Smooth muscle cell (in vitro differentiated cells): ENCODE results near the gene PKM. TPM values are rescaled to one million over a fixed set of nuclear protein-coding genes. Genes with fewer than 3 reads are reported as not detected.

Experiments used
- DNase-seq: peaks from one replicate; lab custom pipeline; 2025; ENCODE audit not compliant: unreplicated experiment; lab: John Stamatoyannopoulos, UW
- H2AFZ ChIP-seq: fragments of 200-600 bp; sonication (generic); 2 replicates; pipeline ENCODE4 v1.6.0; 2016; ENCODE audit warnings: antibody characterized with exemption, low read depth, mild to moderate bottlenecking
- H3F3A ChIP-seq: fragments of 200-600 bp; sonication (generic); 2 replicates; pipeline ENCODE4 v1.6.0; 2017; ENCODE audit warnings: antibody characterized with exemption, low read depth
- H3K27ac ChIP-seq: fragments of 200-600 bp; sonication (generic); 2 replicates; pipeline ENCODE4 v1.5.1; 2016; ENCODE audit warnings: low read depth, mild to moderate bottlenecking
- H3K27me3 ChIP-seq: fragments of 200-600 bp; sonication (generic); 2 replicates; pipeline ENCODE4 v1.6.1; 2016; ENCODE audit warnings: low read depth, mild to moderate bottlenecking
- H3K36me3 ChIP-seq: fragments of 200-600 bp; sonication (generic); 2 replicates; pipeline ENCODE4 v1.5.1; 2016; ENCODE audit warnings: low read depth
- H3K4me1 ChIP-seq: fragments of 200-600 bp; sonication (generic); 2 replicates; pipeline ENCODE4 v1.5.1; 2016; ENCODE audit warnings: low read depth
- H3K4me2 ChIP-seq: fragments of 200-600 bp; sonication (generic); 2 replicates; pipeline ENCODE4 v1.6.0; 2016; ENCODE audit warnings: mild to moderate bottlenecking
- H3K4me3 ChIP-seq: fragments of 200-600 bp; sonication (generic); 2 replicates; pipeline ENCODE4 v1.5.1; 2016; ENCODE audit warnings: mild to moderate bottlenecking
- H3K79me2 ChIP-seq: fragments of 200-600 bp; sonication (generic); 2 replicates; pipeline ENCODE4 v1.6.0; 2016; ENCODE audit warnings: low read depth, mild to moderate bottlenecking
- H3K9ac ChIP-seq: fragments of 200-600 bp; sonication (generic); 2 replicates; pipeline ENCODE4 v1.6.0; 2016; ENCODE audit warnings: low read depth
- H3K9me3 ChIP-seq: fragments of 200-600 bp; sonication (generic); replicated peaks from 2 replicates; pipeline ENCODE4 v1.5.1; 2016; ENCODE audit warnings: low read depth
- H4K20me1 ChIP-seq: fragments of 200-600 bp; sonication (generic); 2 replicates; pipeline ENCODE4 v1.6.0; 2016; ENCODE audit warnings: low read depth
- CTCF ChIP-seq: fragments of 200-600 bp; sonication (generic); IDR thresholded peaks from 2 replicates; pipeline ENCODE4 v1.5.1; 2017; ENCODE audit warnings: borderline replicate concordance, mild to moderate bottlenecking, antibody characterized with exemption; ENCODE audit not compliant: insufficient read depth, poor library complexity, severe bottlenecking
- WGBS: methylation state at CpG from one replicate; pipeline ENCODE4 v1.1.7; 2016; ENCODE audit warnings: low lambda C conversion rate; 5-methylcytosine and 5-hydroxymethylcytosine counted together
- polyA plus RNA-seq: library from polyadenylated mRNA; unstranded; fragments of >200 nt; fragmentation: Nextera tagmentation; extraction: Ambion mirVana; gene quantifications from 2 replicates; pipeline ENCODE4 v1.2.1, GENCODE V29; 2016
- total RNA-seq: library from RNA; depleted of rRNA; stranded (reverse); fragments of >200 nt; gene quantifications from 2 replicates; pipeline ENCODE4 v1.2.3, GENCODE V29; 2014

The PKM gene
- total and polyA plus RNA-seq, 2 experiments from 2014 or later, result 1,125 to 1,598 TPM

GRCh38 chr15:72182673-72183072, 48.3 kb downstream of the PKM start:
- no peak overlapping the region for H3K4me3 ChIP-seq

GRCh38 chr15:72182244-72182643, 48.7 kb downstream of the PKM start:
- Histone ChIP-seq H3K36me3 (no peaks in the 10 kb centered on the region), H3K9me3 (no peaks in the 10 kb centered on the region), H4K20me1 (no peaks in the 10 kb centered on the region), H3K27ac (no peak overlapping the region), H3K4me2 (no peak overlapping the region), H3F3A (no peaks in the 10 kb centered on the region), H3K9ac (no peak overlapping the region), H3K4me1 (peaks cover 7% of the 10 kb centered on the region), H3K27me3 (peaks cover 33% of the 10 kb centered on the region), H2AFZ (no peak overlapping the region), H3K4me3 (no peak overlapping the region), H3K79me2 (no peaks in the 10 kb centered on the region)
- WGBS, result 95% methylated on average over 3 of the region's 3 CpGs
- TF ChIP-seq CTCF, result no peak
- DNase-seq, result no peak

More at GRCh38 chr15:72182673-72183072, 48.3 kb downstream of the PKM start:
- Histone ChIP-seq H3K36me3 (no peaks in the 10 kb centered on the region), H3K4me1 (peaks cover 7% of the 10 kb centered on the region), H3F3A (no peaks in the 10 kb centered on the region), H3K9me3 (no peaks in the 10 kb centered on the region), H3K79me2 (no peaks in the 10 kb centered on the region), H3K4me2 (no peak overlapping the region), H3K27me3 (peaks cover 33% of the 10 kb centered on the region), H3K27ac (no peak overlapping the region), H4K20me1 (no peaks in the 10 kb centered on the region), H2AFZ (no peak overlapping the region), H3K9ac (no peak overlapping the region)
- WGBS, result 80% methylated on average over 3 of the region's 3 CpGs
- no peak for TF ChIP-seq CTCF
- no peak for DNase-seq

DNA sequence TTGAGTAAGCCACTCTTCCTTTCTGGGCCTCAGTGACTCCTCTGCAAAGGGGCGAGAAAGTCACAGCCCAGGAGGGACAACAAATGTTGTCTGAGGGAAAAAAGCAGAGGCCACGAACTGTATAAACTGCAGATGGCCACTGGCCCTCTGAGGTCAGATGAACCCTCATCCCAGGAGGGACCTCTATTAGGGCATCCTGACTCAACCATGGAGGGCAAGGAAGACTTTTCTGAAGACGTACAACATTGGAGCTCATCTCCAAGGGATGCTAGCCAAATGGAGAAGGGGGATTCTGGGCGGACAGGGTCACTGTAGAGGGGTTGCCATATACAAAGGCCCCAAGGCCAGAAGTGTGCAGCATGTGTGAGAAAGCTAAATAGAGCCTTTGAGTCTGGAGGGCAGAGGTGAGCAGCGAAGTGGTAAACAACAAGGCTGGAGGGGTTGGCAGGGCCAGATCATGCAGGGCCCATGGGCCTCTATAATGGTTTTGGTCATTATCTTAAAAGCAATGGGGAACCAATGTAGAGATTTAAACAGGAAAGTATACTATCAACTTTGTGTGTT, 50.1 kb downstream of the PKM start:
- H3K27ac ChIP-seq, result no peak overlapping the region
- no peaks in the 10 kb centered on the region for H3K9me3 ChIP-seq
- TF ChIP-seq CTCF, result no peak
- no peak overlapping the region for H3K9ac ChIP-seq
- H4K20me1 ChIP-seq, result no peaks in the 10 kb centered on the region
- WGBS, result 93% methylated on average over 5 of the region's 5 CpGs
- peaks cover 22% of the 10 kb centered on the region for H3K27me3 ChIP-seq
- no peak overlapping the region for H3K4me2 ChIP-seq
- H3F3A ChIP-seq, result no peaks in the 10 kb centered on the region
- H3K4me3 ChIP-seq, result no peak overlapping the region
- H3K4me1 ChIP-seq, result peaks cover 7% of the 10 kb centered on the region
- DNase-seq, result no peak
- no peak overlapping the region for H2AFZ ChIP-seq
- no peaks in the 10 kb centered on the region for H3K79me2 ChIP-seq
- H3K36me3 ChIP-seq, result no peaks in the 10 kb centered on the region

DNA sequence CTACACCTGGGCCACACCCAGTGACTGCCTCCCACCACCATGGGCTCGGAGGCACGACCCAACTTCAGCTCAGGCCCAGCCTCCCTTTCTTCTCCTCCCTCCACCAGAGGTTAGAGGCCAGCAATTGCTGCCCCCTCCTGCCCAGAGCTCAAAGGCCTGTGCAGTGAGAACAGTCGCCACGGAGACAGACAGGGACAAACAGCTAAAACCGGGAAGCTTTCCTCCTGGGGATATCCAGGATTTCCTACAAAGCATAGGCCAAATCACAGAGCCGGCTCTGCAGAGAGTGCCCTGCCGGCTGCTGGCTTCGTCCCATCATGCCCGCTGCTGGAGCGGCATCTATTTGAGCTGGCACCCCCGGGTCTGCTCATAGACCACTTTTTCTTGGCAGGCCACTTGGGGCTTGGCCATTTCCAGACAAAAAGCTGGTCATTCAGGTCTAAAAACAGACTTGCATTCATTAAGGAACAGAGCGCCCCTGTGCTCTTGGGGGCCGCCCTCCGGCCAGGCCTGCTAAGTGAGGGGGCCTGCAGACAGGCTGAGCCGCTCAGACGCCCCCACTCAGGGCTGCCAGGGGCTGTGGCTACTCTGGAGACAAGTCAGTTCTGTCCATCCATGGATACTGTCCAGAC, 50.9 kb downstream of the PKM start:
- TF ChIP-seq CTCF, result no peak
- Histone ChIP-seq H3K4me3 (no peak overlapping the region), H3K36me3 (no peaks in the 10 kb centered on the region), H3K27ac (no peak overlapping the region), H3K9ac (no peak overlapping the region), H4K20me1 (no peaks in the 10 kb centered on the region), H2AFZ (no peak overlapping the region), H3K4me2 (no peak overlapping the region), H3K9me3 (no peaks in the 10 kb centered on the region), H3K4me1 (peaks cover 7% of the 10 kb centered on the region), H3K27me3 (peaks cover 15% of the 10 kb centered on the region), H3F3A (no peaks in the 10 kb centered on the region), H3K79me2 (no peaks in the 10 kb centered on the region)
- DNase-seq, result no peak
- 74% methylated on average over 16 of the region's 16 CpGs for WGBS
